T-cell (primary cell): Measurements from ENCODE around the gene SPOP. TPM values are rescaled to one million over a fixed set of nuclear protein-coding genes. Genes with fewer than 3 reads are reported as not detected.

Experiments
- ATAC-seq, 4 experiments: fragments of 200-7000 bp in 3 of 4; fragments of 150-1000 bp in 1 of 4; cut with Tn5 transposase; replicated peaks in 1 of 4; 1 replicate in 3 of 4; 2 replicates in 1 of 4; pipeline ENCODE4 v1.10.0; 2021; ENCODE audit warnings: moderate library complexity in 3 of 4, mild to moderate bottlenecking in 2 of 4, moderate number of reproducible peaks in 1 of 4
- CTCF ChIA-PET, 2 donors: fragments of 300-600 bp; sonication (Branson Sonifier 250); formaldehyde crosslinking; loops; one replicate each; lab custom pipeline; 2022; ENCODE audit warnings: antibody characterized with exemption in 2 of 2; lab: Charles Lee
- POLR2A ChIA-PET, 2 donors: fragments of 300-600 bp; sonication (Branson Sonifier 250); formaldehyde crosslinking; loops; one replicate each; lab custom pipeline; 2022; ENCODE audit warnings: antibody characterized with exemption in 2 of 2; lab: Charles Lee
- DNase-seq, 35 experiments: peaks; one replicate each; pipeline versions ENCODE4 v3.0.0 to v3.0.0-alpha.2; 2013 to 2023
- H3K27ac ChIP-seq: one replicate; pipeline ENCODE4 v1.5.1; 2013; ENCODE audit warnings: low read length
- H3K27me3 ChIP-seq, 2 experiments: replicated peaks in 1 of 2; 1 replicate in 1 of 2; 2 replicates in 1 of 2; pipeline versions ENCODE4 v1.6.1 to v1.7.0; 2013; ENCODE audit warnings: low read length in 1 of 2, mixed read lengths in 1 of 2; ENCODE audit not compliant: control insufficient read depth in 2 of 2, insufficient read depth in 2 of 2; ENCODE audit errors: extremely low read depth in 1 of 2
- H3K36me3 ChIP-seq, 2 donors: 1 replicate in 1 of 2; 2 replicates in 1 of 2; pipeline versions ENCODE4 v1.6.1 to v1.7.0; 2013; ENCODE audit warnings: low read length in 1 of 2; ENCODE audit not compliant: control insufficient read depth in 2 of 2, insufficient read depth in 1 of 2; ENCODE audit errors: extremely low read depth in 1 of 2
- H3K4me1 ChIP-seq, 2 experiments: 1 replicate in 1 of 2; 2 replicates in 1 of 2; pipeline versions ENCODE4 v1.6.1 to v1.7.0; 2013; ENCODE audit warnings: low read length in 2 of 2, mixed read lengths in 1 of 2; ENCODE audit not compliant: insufficient read depth in 2 of 2, control insufficient read depth in 1 of 2; ENCODE audit errors: extremely low read depth in 1 of 2
- H3K4me3 ChIP-seq, 2 donors: 1 replicate in 1 of 2; 2 replicates in 1 of 2; pipeline versions ENCODE4 v1.5.1 to v1.7.0; 2013; ENCODE audit warnings: mild to moderate bottlenecking in 2 of 2, low read length in 1 of 2, moderate library complexity in 1 of 2; ENCODE audit not compliant: control insufficient read depth in 1 of 2; ENCODE audit errors: extremely low read depth in 1 of 2
- H3K9me3 ChIP-seq: 2 replicates; pipeline ENCODE4 v1.7.0; 2013
- H3K27ac Mint-ChIP-seq, 2 donors: one replicate each; pipeline ENCODE4 v1.8.0; 2020 to 2021; ENCODE audit warnings: mild to moderate bottlenecking in 2 of 2, mixed read lengths in 2 of 2
- H3K27me3 Mint-ChIP-seq, 2 donors: one replicate each; pipeline ENCODE4 v1.8.0; 2021 to 2022; ENCODE audit warnings: mixed read lengths in 2 of 2
- H3K36me3 Mint-ChIP-seq: one replicate; pipeline ENCODE4 v1.8.0; 2021; ENCODE audit warnings: mixed read lengths
- H3K4me1 Mint-ChIP-seq, 3 donors: one replicate each; pipeline ENCODE4 v1.8.0; 2020 to 2022; ENCODE audit warnings: mixed read lengths in 3 of 3, mild to moderate bottlenecking in 1 of 3
- H3K4me3 Mint-ChIP-seq, 3 donors: one replicate each; pipeline ENCODE4 v1.8.0; 2020 to 2022; ENCODE audit warnings: mild to moderate bottlenecking in 3 of 3, mixed read lengths in 3 of 3, moderate library complexity in 3 of 3
- H3K9me3 Mint-ChIP-seq, 3 donors: one replicate each; pipeline ENCODE4 v1.8.0; 2020 to 2022; ENCODE audit warnings: mixed read lengths in 3 of 3
- WGBS: methylation state at CpG from one replicate; pipeline ENCODE4 v1.1.5; 2013; ENCODE audit warnings: missing lambda C conversion rate; ENCODE audit not compliant: insufficient coverage; 5-methylcytosine and 5-hydroxymethylcytosine counted together
- total RNA-seq, 35 experiments: library from RNA in 6 of 35; stranded (reverse) in 6 of 35; fragments of 120-200 nt in 1 of 35; gene quantifications; one replicate each; pipeline versions ENCODE4 v1.2.1 to v1.2.4 and lab custom pipeline; 2013 to 2026

The SPOP gene
- total RNA-seq, 5 donors from 2014 or later (not counting 1 experiment from before 2014, with no cell fraction given), result 67.1 to 80.4 (median 71.5) TPM

GRCh38 chr17:49630113-49630900 is 47.6 kb downstream of the SPOP start:
- CTCF ChIA-PET, result interaction anchor here in 1 of 2 donors (1.0 kb wide), 1 partner anchor 74 kb away, joined by 10 read pairs; no protein-coding TSS in a partner anchor
- peaks cover 0 to 17% of the 10 kb centered on the region in 2 donors for H3K36me3 ChIP-seq
- no CpG with 5 or more reads among the region's 6 CpGs for WGBS
- peaks cover 0 to 2% of the 10 kb centered on the region in 2 experiments for H3K4me1 ChIP-seq
- Mint-ChIP-seq H3K9me3 (no peaks in the 10 kb centered on the region), H3K4me3 (no peak overlapping the region), H3K4me1 (peaks cover 54 to 61% (median 59%) of the 10 kb centered on the region in 3 donors), H3K36me3 (peaks cover 10% of the 10 kb centered on the region), H3K27me3 (no peaks in the 10 kb centered on the region), H3K27ac (no peak overlapping the region)
- no peak overlapping the region for H3K4me3 ChIP-seq
- ATAC-seq, result no peak
- no peak for DNase-seq
- H3K9me3 ChIP-seq, result no peaks in the 10 kb centered on the region
- H3K27ac ChIP-seq, result no peak overlapping the region
- no peaks in the 10 kb centered on the region for H3K27me3 ChIP-seq
- POLR2A ChIA-PET, result no interaction called here

GRCh38 chr17:49629447-49629846 is 48.5 kb downstream of the SPOP start:
- ATAC-seq (no peak), DNase-seq (no peak)
- Histone ChIP-seq H3K27ac (no peak overlapping the region), H3K36me3 (peaks cover 0 to 17% of the 10 kb centered on the region in 2 donors), H3K4me3 (no peak overlapping the region), H3K9me3 (no peaks in the 10 kb centered on the region), H3K4me1 (peaks cover 0 to 2% of the 10 kb centered on the region in 2 experiments), H3K27me3 (no peaks in the 10 kb centered on the region)
- ChIA-PET CTCF (no interaction called here), POLR2A (interaction anchor here in 1 of 2 donors (0.6 kb wide), 1 partner anchor 168 kb away, joined by 5 read pairs; no protein-coding TSS in a partner anchor)
- Mint-ChIP-seq H3K27me3 (no peaks in the 10 kb centered on the region), H3K9me3 (no peaks in the 10 kb centered on the region), H3K36me3 (peaks cover 8% of the 10 kb centered on the region), H3K27ac (peak overlapping the region in 1 of 2 donors; percentile 7), H3K4me1 (peaks cover 46 to 54% (median 51%) of the 10 kb centered on the region in 3 donors), H3K4me3 (no peak overlapping the region)

- no peak overlapping the region for H3K4me3 ChIP-seq
- H3K4me3 Mint-ChIP-seq, result no peak overlapping the region
- DNase-seq (no peak), ATAC-seq (no peak)
- peaks cover 33 to 41% (median 40%) of the 10 kb centered on the region in 3 donors for H3K4me1 Mint-ChIP-seq
- H3K9me3 ChIP-seq, result no peaks in the 10 kb centered on the region
- CTCF ChIA-PET, result interaction anchor here in 1 of 2 donors (0.6 kb wide), 1 partner anchor 123 kb away, joined by 3 read pairs; no protein-coding TSS in a partner anchor
- POLR2A ChIA-PET, result interaction anchor here in 1 of 2 donors (0.6 kb wide), 2 partner anchors 40 to 49 kb away, joined by 3 read pairs; no protein-coding TSS in a partner anchor
- H3K27ac ChIP-seq, result no peak overlapping the region
- no peaks in the 10 kb centered on the region for H3K27me3 ChIP-seq
- peaks cover 0 to 32% of the 10 kb centered on the region in 2 donors for H3K36me3 ChIP-seq
- H3K27me3 Mint-ChIP-seq, result no peaks in the 10 kb centered on the region
- no peaks in the 10 kb centered on the region for H3K9me3 Mint-ChIP-seq
- WGBS, result no CpG with 5 or more reads among the region's 3 CpGs
- H3K27ac Mint-ChIP-seq, result no peak overlapping the region
- peaks cover 32% of the 10 kb centered on the region for H3K36me3 Mint-ChIP-seq
- H3K4me1 ChIP-seq, result no peaks in the 10 kb centered on the region
Measured at GRCh38 chr17:49624896-49625295, 53.0 kb downstream of the SPOP start.

GRCh38 chr17:49621946-49622529 is 55.9 kb downstream of the SPOP start:
- H3K4me3 ChIP-seq, result no peak overlapping the region
- Mint-ChIP-seq H3K27ac (peak overlapping the region; percentile 51 to 61), H3K36me3 (peaks cover 46% of the 10 kb centered on the region), H3K27me3 (no peaks in the 10 kb centered on the region), H3K9me3 (no peaks in the 10 kb centered on the region), H3K4me3 (no peak overlapping the region), H3K4me1 (peaks cover 12 to 39% (median 38%) of the 10 kb centered on the region in 3 donors)
- no peak for DNase-seq
- no CpG with 5 or more reads among the region's 2 CpGs for WGBS
- CTCF ChIA-PET, result no interaction called here
- no peaks in the 10 kb centered on the region for H3K4me1 ChIP-seq
- no peak overlapping the region for H3K27ac ChIP-seq
- no peaks in the 10 kb centered on the region for H3K9me3 ChIP-seq
- H3K36me3 ChIP-seq, result peaks cover 0 to 53% of the 10 kb centered on the region in 2 donors
- POLR2A ChIA-PET, result no interaction called here
- no peaks in the 10 kb centered on the region for H3K27me3 ChIP-seq
- ATAC-seq, result no peak

GRCh38 chr17:49621420-49621819 is 56.5 kb downstream of the SPOP start:
- no peaks in the 10 kb centered on the region for H3K9me3 ChIP-seq
- ATAC-seq, result no peak
- no peak overlapping the region for H3K4me3 ChIP-seq
- POLR2A ChIA-PET, result no interaction called here
- Mint-ChIP-seq H3K27ac (no peak overlapping the region), H3K4me3 (no peak overlapping the region), H3K36me3 (peaks cover 52% of the 10 kb centered on the region), H3K4me1 (peaks cover 12 to 41% (median 41%) of the 10 kb centered on the region in 3 donors), H3K9me3 (no peaks in the 10 kb centered on the region), H3K27me3 (no peaks in the 10 kb centered on the region)
- no peaks in the 10 kb centered on the region for H3K4me1 ChIP-seq
- H3K27me3 ChIP-seq, result no peaks in the 10 kb centered on the region
- peaks cover 0 to 59% of the 10 kb centered on the region in 2 donors for H3K36me3 ChIP-seq
- no peak for DNase-seq
- H3K27ac ChIP-seq, result no peak overlapping the region
- CTCF ChIA-PET, result no interaction called here

- Histone ChIP-seq H3K27me3 (no peaks in the 10 kb centered on the region), H3K27ac (no peak overlapping the region), H3K4me1 (no peaks in the 10 kb centered on the region), H3K36me3 (peaks cover 3 to 67% of the 10 kb centered on the region in 2 donors), H3K9me3 (no peaks in the 10 kb centered on the region), H3K4me3 (no peak overlapping the region)
- H3K9me3 Mint-ChIP-seq, result no peaks in the 10 kb centered on the region
- peak overlapping the region; percentile 35 to 39 for H3K27ac Mint-ChIP-seq
- no peaks in the 10 kb centered on the region for H3K27me3 Mint-ChIP-seq
- peaks cover 5 to 34% (median 30%) of the 10 kb centered on the region in 3 donors for H3K4me1 Mint-ChIP-seq
- H3K36me3 Mint-ChIP-seq, result peaks cover 52% of the 10 kb centered on the region
- DNase-seq (no peak), ATAC-seq (no peak)
- CTCF ChIA-PET, result no interaction called here
- POLR2A ChIA-PET, result interaction anchor here in 1 of 2 donors (0.7 kb wide), 1 partner anchor 73 kb away, joined by 3 read pairs; no protein-coding TSS in a partner anchor
- H3K4me3 Mint-ChIP-seq, result no peak overlapping the region
- WGBS, result no CpG with 5 or more reads among the region's 3 CpGs
Measured at GRCh38 chr17:49618028-49618611, 59.8 kb downstream of the SPOP start.
